Measurements from ENCODE around the gene ITGA6.

- no peak for TF ChIP-seq CTCF (IDR thresholded peaks at IDR 0.05)
- TF ChIP-seq POLR2A (IDR thresholded peaks at IDR 0.05): no peak
Measured at GRCh38 chr2:172399765-172400164, 27.6 kb upstream of the ITGA6 start.

Measured in Peyer's patch (tissue), 4 donors.